NCI-H1436 (cell line): ENCODE measurements around the gene UBE2C.

Experiments
- DNase-seq: peaks from one replicate; lab custom pipeline; 2025; lab: John Stamatoyannopoulos, UW

Gene UBE2C

DNA sequence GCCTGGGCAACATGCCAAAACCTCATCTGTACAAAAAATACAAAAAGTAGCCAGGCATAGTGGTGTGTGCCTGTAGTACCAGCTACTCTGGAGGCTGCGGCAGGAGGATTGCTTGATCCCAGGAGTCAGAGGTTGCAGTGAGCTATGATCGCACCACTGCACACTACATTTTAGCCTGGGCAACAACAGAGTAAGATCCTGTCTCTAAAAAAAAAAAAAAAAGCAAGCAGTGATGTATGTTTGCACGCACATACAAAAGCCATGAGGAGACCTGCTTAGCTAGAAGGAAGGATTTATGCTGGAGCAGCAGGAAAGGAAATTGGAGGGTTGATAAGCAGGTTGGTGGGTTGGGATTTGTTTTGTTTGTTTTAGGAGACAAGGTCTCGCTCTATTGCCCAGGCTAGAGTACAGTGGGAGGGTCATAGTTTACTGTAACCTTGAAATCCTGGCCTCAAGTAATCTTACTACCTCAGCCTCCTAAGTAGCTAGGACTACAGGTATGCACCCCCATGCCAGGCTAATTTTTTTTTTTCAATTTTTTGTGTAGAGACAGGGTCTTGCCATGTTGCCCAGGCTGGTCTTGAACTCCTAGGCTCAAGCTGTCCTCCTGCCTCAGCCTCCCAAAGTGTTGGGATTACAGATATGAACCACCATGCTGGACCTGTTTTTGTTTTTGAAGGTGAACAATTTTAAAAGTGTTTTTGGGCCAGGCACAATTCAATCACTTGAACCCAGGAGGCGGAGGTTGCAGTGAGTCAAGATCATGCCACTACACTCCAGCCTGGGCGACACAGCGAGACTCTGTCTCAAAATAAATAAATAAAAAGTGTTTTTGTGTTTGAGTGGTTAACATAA lies 49.0 kb downstream of the UBE2C start:
- DNase-seq = no peak

GRCh38 chr20:45863543-45864470 lies 51.4 kb downstream of the UBE2C start:
- no peak for DNase-seq

DNA sequence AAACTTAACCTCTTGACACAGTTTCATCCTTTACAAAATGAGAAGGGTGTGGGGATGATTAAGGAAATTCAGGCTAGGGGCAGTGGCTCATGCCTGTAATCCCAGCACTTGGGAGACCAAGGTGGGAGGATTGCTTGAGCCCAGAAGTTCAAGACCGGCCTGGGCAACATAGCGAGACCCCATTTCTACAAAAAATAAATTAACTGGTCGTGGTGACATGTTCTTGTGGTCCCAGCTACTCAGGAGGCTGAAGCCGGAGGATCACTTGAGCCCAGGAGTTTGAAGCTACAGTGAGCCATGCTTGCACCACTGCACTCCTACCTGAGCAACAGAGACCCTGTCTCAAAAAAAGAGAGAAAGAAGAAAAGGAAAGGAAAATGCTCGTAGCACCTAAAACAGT lies 54.0 kb downstream of the UBE2C start:
- DNase-seq = no peak
